Testis (tissue), 2 donors: Measurements from ENCODE around the gene LCE2D.

Experiments
- CTCF ChIP-seq, 3 experiments: fragments of 450-650 bp in 2 of 3; fragments of 200-600 bp in 1 of 3; sonication (generic) in 1 of 3; IDR thresholded peaks; one replicate each; pipeline ENCODE4 v1.5.1; 2016 to 2019; ENCODE audit warnings: antibody characterized with exemption in 3 of 3, mild to moderate bottlenecking in 2 of 3, moderate library complexity in 1 of 3
- POLR2A ChIP-seq: fragments of 450-650 bp; IDR thresholded peaks from one replicate; pipeline ENCODE4 v1.6.1; 2017; ENCODE audit warnings: antibody characterized with exemption, mild to moderate bottlenecking, moderate library complexity

- TF ChIP-seq POLR2A = no peak
- TF ChIP-seq CTCF (IDR thresholded peaks at IDR 0.05) = no peak
Observed at GRCh38 chr1:152673016-152673415, 9.8 kb downstream of the LCE2D start.
